Vagina (tissue), 2 donors: ENCODE data around the gene PTRHD1. TPM values are rescaled to one million over a fixed set of nuclear protein-coding genes. Genes with fewer than 3 reads are reported as not detected.

Source experiments
- DNase-seq, 2 donors: peaks; one replicate each; pipeline ENCODE4 v3.0.0-alpha.2; 2017; ENCODE audit errors: extremely low spot score in 2 of 2
- H3K27ac ChIP-seq: fragments of 200-600 bp; sonication (generic); one replicate; pipeline ENCODE4 v1.5.1; 2019
- H3K27me3 ChIP-seq: fragments of 200-600 bp; sonication (generic); one replicate; pipeline ENCODE4 v1.5.1; 2019
- H3K36me3 ChIP-seq, 2 donors: fragments of 200-600 bp; sonication (generic); one replicate each; pipeline ENCODE4 v1.5.1; 2017 to 2019
- H3K4me1 ChIP-seq: fragments of 200-600 bp; sonication (generic); one replicate; pipeline ENCODE4 v1.5.1; 2019
- H3K4me3 ChIP-seq, 2 donors: fragments of 200-600 bp; sonication (generic); 1 replicate in 1 of 2; 2 replicates in 1 of 2; pipeline ENCODE4 v1.5.1; 2016 to 2019
- H3K9me3 ChIP-seq: fragments of 200-600 bp; sonication (generic); one replicate; pipeline ENCODE4 v1.5.1; 2019
- POLR2A ChIP-seq, 2 donors: fragments of 450-650 bp; IDR thresholded peaks; one replicate each; pipeline ENCODE4 v1.6.1; 2017; ENCODE audit warnings: antibody characterized with exemption in 2 of 2, mild to moderate bottlenecking in 2 of 2, moderate library complexity in 2 of 2
- POLR2AphosphoS5 ChIP-seq, 2 donors: sonication (generic); formaldehyde crosslinking; IDR thresholded peaks; one replicate each; pipeline ENCODE4 v1.9.0; 2017; ENCODE audit warnings: antibody characterized with exemption in 2 of 2, mild to moderate bottlenecking in 2 of 2, low read depth in 1 of 2; ENCODE audit not compliant: insufficient read depth in 1 of 2
- intact Hi-C: fragments of 100-400 bp; cut with DNase I; formaldehyde crosslinking; loops from one replicate; pipeline ENCODE4 v1.15.1; 2023
- total RNA-seq: library from RNA; depleted of rRNA; stranded (reverse); fragments of >200 nt; gene quantifications from one replicate; pipeline ENCODE4 v1.2.3, GENCODE V29; 2016
- TF ChIP-seq, protein P1 (sequence below), 3 experiments: fragments of 450-650 bp in 2 of 3; fragments of 200-600 bp in 1 of 3; sonication (generic) in 1 of 3; IDR thresholded peaks; one replicate each; pipeline ENCODE4 v1.5.1; 2017 to 2019; ENCODE audit warnings: antibody characterized with exemption in 3 of 3, mild to moderate bottlenecking in 2 of 3, moderate library complexity in 2 of 3

The PTRHD1 gene
- total RNA-seq, 1 donor from 2014 or later, result 17.2 TPM

DNA sequence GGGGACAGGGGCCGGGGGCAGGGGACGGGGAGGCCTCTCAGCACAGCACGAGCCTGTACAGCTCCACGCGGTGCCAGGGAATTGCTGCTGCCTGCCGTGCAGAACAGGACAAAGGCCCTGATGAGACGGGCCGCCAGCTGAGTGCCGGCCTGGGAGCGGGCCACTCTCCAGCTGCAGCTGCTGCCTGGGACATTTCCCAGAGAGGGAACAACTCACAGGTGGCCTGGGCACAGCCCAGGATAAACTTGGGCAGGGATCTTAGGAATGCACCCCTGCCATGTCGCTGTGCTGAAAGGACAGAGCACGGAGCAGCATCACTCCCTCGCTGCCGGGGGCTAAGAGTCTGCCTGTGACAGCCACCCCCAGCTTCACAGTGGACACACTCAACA lies 38.9 kb upstream of the PTRHD1 start:
- Histone ChIP-seq H3K36me3 (peaks cover 0 to 21% of the 10 kb centered on the region in 2 donors), H3K27me3 (no peaks in the 10 kb centered on the region), H3K9me3 (no peaks in the 10 kb centered on the region), H3K4me3 (no peak overlapping the region), H3K4me1 (peaks cover 5% of the 10 kb centered on the region), H3K27ac (no peak overlapping the region)
- intact Hi-C loops, result no loop called here
- no peak for DNase-seq
- no peak for TF ChIP-seq POLR2AphosphoS5 (IDR thresholded peaks at IDR 0.05; ENCODE audit: insufficient read depth in 1 of 2, low read depth in 1 of 2)
- TF ChIP-seq, protein P1, sequence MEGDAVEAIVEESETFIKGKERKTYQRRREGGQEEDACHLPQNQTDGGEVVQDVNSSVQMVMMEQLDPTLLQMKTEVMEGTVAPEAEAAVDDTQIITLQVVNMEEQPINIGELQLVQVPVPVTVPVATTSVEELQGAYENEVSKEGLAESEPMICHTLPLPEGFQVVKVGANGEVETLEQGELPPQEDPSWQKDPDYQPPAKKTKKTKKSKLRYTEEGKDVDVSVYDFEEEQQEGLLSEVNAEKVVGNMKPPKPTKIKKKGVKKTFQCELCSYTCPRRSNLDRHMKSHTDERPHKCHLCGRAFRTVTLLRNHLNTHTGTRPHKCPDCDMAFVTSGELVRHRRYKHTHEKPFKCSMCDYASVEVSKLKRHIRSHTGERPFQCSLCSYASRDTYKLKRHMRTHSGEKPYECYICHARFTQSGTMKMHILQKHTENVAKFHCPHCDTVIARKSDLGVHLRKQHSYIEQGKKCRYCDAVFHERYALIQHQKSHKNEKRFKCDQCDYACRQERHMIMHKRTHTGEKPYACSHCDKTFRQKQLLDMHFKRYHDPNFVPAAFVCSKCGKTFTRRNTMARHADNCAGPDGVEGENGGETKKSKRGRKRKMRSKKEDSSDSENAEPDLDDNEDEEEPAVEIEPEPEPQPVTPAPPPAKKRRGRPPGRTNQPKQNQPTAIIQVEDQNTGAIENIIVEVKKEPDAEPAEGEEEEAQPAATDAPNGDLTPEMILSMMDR (IDR thresholded peaks at IDR 0.05), result no peak
- TF ChIP-seq POLR2A (IDR thresholded peaks at IDR 0.05), result no peak

DNA sequence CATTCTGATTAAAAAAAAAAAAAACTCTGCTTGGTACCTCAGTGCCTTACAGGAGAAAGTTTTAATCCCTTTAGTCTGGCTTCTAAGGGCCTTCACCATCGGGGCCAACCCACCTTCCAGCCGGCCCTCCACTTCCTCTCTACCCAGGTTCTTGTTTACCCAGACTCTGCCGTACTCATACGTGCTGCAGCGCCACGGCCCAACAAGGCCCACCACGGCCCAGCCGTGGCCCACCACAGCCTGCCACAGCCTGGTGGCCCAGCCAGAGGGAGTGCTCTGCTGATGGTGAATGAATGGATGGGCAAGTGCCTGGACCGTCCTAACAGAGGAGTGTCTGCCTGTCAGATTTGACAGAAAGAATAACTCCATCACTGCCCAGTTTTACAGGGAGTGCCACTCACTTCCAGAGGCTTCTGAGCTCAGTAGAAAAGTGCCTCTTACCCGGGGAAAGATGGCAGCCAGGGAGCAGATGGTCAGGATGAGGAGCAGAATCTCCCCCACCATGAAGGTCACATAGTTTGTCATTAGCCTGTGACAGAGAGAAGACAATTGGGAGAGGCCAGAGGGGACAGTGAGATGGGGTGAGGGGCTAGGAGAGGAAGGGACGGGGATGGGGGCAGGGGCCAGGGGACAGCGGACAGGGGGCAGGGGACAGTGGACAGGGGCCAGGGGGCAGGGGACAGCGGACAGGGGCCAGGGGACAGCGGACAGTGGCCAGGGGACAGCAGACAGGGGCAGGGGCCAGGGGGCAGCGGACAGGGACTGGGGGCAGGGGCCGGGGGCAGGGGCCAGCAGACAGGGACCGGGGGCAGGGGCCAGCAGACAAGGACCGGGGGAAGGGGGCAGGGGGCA lies 38.3 kb upstream of the PTRHD1 start:
- peaks cover 7% of the 10 kb centered on the region for H3K4me1 ChIP-seq
- H3K4me3 ChIP-seq, result no peak overlapping the region
- no peak overlapping the region for H3K27ac ChIP-seq
- no peaks in the 10 kb centered on the region for H3K27me3 ChIP-seq
- TF ChIP-seq, protein P1 (IDR thresholded peaks at IDR 0.05), result no peak
- TF ChIP-seq POLR2A (IDR thresholded peaks at IDR 0.05) (no peak), POLR2AphosphoS5 (IDR thresholded peaks at IDR 0.05; ENCODE audit: insufficient read depth in 1 of 2, low read depth in 1 of 2) (no peak)
- DNase-seq, result no peak
- H3K36me3 ChIP-seq, result peaks cover 0 to 17% of the 10 kb centered on the region in 2 donors
- intact Hi-C loops, result no loop called here
- no peaks in the 10 kb centered on the region for H3K9me3 ChIP-seq

DNA sequence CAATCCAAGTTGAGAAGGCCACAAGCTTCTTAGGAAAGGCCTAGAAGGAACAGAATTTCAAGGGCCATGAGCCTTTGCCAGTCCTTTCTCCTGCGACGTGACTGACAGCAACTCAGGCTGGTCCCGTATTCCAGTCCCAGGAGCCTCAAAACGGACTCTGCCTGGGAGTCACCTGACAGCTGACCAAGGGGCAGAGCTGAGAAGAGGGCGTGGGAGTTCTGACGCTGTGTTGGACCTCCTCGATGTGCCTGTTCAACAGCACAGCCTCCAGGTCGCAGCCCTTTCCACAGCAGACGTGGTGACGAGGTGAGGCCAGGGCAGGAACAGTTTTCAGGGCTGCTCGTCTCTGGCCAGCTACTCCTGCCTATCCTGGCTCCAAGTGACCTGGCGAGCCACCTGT lies 37.6 kb upstream of the PTRHD1 start:
- Histone ChIP-seq H3K4me3 (no peak overlapping the region), H3K27me3 (no peaks in the 10 kb centered on the region), H3K4me1 (peaks cover 7% of the 10 kb centered on the region), H3K9me3 (no peaks in the 10 kb centered on the region), H3K36me3 (peaks cover 0 to 15% of the 10 kb centered on the region in 2 donors), H3K27ac (no peak overlapping the region)
- no peak for DNase-seq
- TF ChIP-seq POLR2A (IDR thresholded peaks at IDR 0.05) (no peak), POLR2AphosphoS5 (IDR thresholded peaks at IDR 0.05; ENCODE audit: insufficient read depth in 1 of 2, low read depth in 1 of 2) (no peak)
- TF ChIP-seq, protein P1 (IDR thresholded peaks at IDR 0.05), result no peak
- intact Hi-C loops, result no loop called here

DNA sequence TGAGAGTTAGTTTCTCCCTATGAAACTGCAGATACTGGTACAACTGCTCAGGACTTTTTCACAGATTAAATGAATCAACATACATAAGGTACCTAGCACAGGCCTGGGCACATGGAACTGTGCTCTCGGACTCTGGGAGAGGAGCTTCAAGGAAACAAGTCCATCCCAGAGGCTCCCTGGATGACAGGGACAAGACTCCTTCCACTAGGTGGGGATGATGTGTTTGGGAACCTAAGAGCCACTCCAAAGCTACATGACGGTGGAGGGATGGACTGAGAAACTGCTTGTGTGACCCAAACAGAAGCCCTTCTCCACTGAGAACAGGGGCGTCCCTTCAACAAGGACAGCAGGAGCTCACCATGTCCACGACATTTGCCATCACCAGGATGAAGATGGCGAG lies 37.2 kb upstream of the PTRHD1 start:
- no peaks in the 10 kb centered on the region for H3K27me3 ChIP-seq
- TF ChIP-seq, protein P1 (IDR thresholded peaks at IDR 0.05), result no peak
- TF ChIP-seq POLR2A (IDR thresholded peaks at IDR 0.05) (no peak), POLR2AphosphoS5 (IDR thresholded peaks at IDR 0.05; ENCODE audit: insufficient read depth in 1 of 2, low read depth in 1 of 2) (no peak)
- H3K27ac ChIP-seq, result no peak overlapping the region
- H3K9me3 ChIP-seq, result no peaks in the 10 kb centered on the region
- intact Hi-C loops, result no loop called here
- DNase-seq, result no peak
- peaks cover 0 to 15% of the 10 kb centered on the region in 2 donors for H3K36me3 ChIP-seq
- H3K4me1 ChIP-seq, result peaks cover 7% of the 10 kb centered on the region
- no peak overlapping the region for H3K4me3 ChIP-seq
